Small intestine (tissue), 16 donors: ENCODE measurements around the gene NDUFA3. TPM values are rescaled to one million over a fixed set of nuclear protein-coding genes. Genes with fewer than 3 reads are reported as not detected.

Source experiments
- DNase-seq, 2 donors: peaks; one replicate each; pipeline versions ENCODE4 v3.0.0 to v3.0.0-alpha.2; 2013
- FAIRE-seq: peaks from 2 replicates; lab custom pipeline; 2012; peaks lifted over from hg19 to GRCh38; lab: Jason Lieb, UNC
- H3K27ac ChIP-seq, 3 donors: one replicate each; pipeline ENCODE4 v1.5.1; 2013; ENCODE audit warnings: low read length in 2 of 3, mild to moderate bottlenecking in 2 of 3, control low read depth in 1 of 3, inconsistent platforms in 1 of 3, low read depth in 1 of 3, moderate library complexity in 1 of 3
- H3K27me3 ChIP-seq, 3 donors: one replicate each; pipeline ENCODE4 v1.6.1; 2013; ENCODE audit warnings: low read length in 3 of 3, inconsistent platforms in 1 of 3; ENCODE audit not compliant: control insufficient read depth in 3 of 3, insufficient read depth in 3 of 3
- H3K36me3 ChIP-seq, 3 donors: one replicate each; pipeline ENCODE4 v1.6.1; 2013; ENCODE audit warnings: low read length in 3 of 3, inconsistent platforms in 1 of 3, low read depth in 1 of 3, mild to moderate bottlenecking in 1 of 3, moderate library complexity in 1 of 3; ENCODE audit not compliant: control insufficient read depth in 3 of 3, insufficient read depth in 2 of 3
- H3K4me1 ChIP-seq, 3 donors: one replicate each; pipeline ENCODE4 v1.6.1; 2013; ENCODE audit warnings: low read length in 2 of 3, inconsistent platforms in 1 of 3, low read depth in 1 of 3, mild to moderate bottlenecking in 1 of 3, moderate library complexity in 1 of 3; ENCODE audit not compliant: control insufficient read depth in 3 of 3, insufficient read depth in 2 of 3
- H3K4me3 ChIP-seq, 3 donors: one replicate each; pipeline ENCODE4 v1.5.1; 2013; ENCODE audit warnings: low read length in 3 of 3, control low read depth in 1 of 3, inconsistent platforms in 1 of 3, low read depth in 1 of 3, mild to moderate bottlenecking in 1 of 3, moderate library complexity in 1 of 3
- H3K9me3 ChIP-seq, 2 donors: one replicate each; pipeline ENCODE4 v1.6.1; 2013; ENCODE audit warnings: low read depth in 1 of 2, low read length in 1 of 2; ENCODE audit not compliant: control insufficient read depth in 2 of 2, insufficient read depth in 1 of 2
- WGBS, 3 donors: extraction: QIAGEN DNeasy Blood & Tissue Kit; methylation state at CpG; one replicate each; pipeline ENCODE4 v1.1.7; 2013; 5-methylcytosine and 5-hydroxymethylcytosine counted together
- long read RNA-seq, 10 donors: transcript quantifications; one replicate each; lab custom pipeline, GENCODE V29; 2026
- polyA plus RNA-seq, 4 donors: library from polyadenylated mRNA; stranded (reverse) in 3 of 4; unstranded in 1 of 4; fragments of 200-250 nt in 3 of 4; fragments of 120-200 nt in 1 of 4; gene quantifications; one replicate each; pipeline versions ENCODE4 v1.2.1 to v1.2.3, GENCODE V29; 2013
- donor health status: healthy with polysubstance abuse.
- donor health status: control.
- donor health status: control.
- donor health status: Bipolar disorder and iron deficiency.
- donor health status: healthy.

NDUFA3 gene
- polyA plus RNA-seq, result 100 to 1,000 TPM; 130 to 409 (median 211) TPM
- long read RNA-seq, donor 1, transcript NDUFA3-213 (3 exons, 541 nt), result minor isoform, 40 of 316 reads
- long read RNA-seq, donor 1, transcript NDUFA3-202 (5 exons, 435 nt), result minor isoform, 13 of 316 reads
- long read RNA-seq, donor 1, transcript NDUFA3-214 (4 exons, 963 nt), result major isoform, 181 of 316 reads
- long read RNA-seq, donor 1, partial matches to known transcripts, result 44 of 316 reads
- long read RNA-seq, donor 1, other reads (novel, unspliced or antisense), result 31 of 316 reads
- long read RNA-seq, donor 2, transcript NDUFA3-213 (3 exons, 541 nt), result minor isoform, 15 of 70 reads
- long read RNA-seq, donor 2, transcript NDUFA3-214 (4 exons, 963 nt), result major isoform, 47 of 70 reads
- long read RNA-seq, donor 2, partial matches to known transcripts, result 5 of 70 reads
- long read RNA-seq, donor 2, other reads (novel, unspliced or antisense), result 0 of 70 reads
- long read RNA-seq, donor 3, transcript NDUFA3-213 (3 exons, 541 nt), result minor isoform, 16 of 102 reads
- long read RNA-seq, donor 3, transcript NDUFA3-214 (4 exons, 963 nt), result major isoform, 72 of 102 reads
- long read RNA-seq, donor 3, transcript NDUFA3-202 (5 exons, 435 nt), result minor isoform, 5 of 102 reads
- long read RNA-seq, donor 3, partial matches to known transcripts, result 6 of 102 reads
- long read RNA-seq, donor 3, other reads (novel, unspliced or antisense), result 0 of 102 reads
- long read RNA-seq, donor 4, transcript NDUFA3-214 (4 exons, 963 nt), result major isoform, 5 of 5 reads
- long read RNA-seq, donor 4, partial matches to known transcripts, result 0 of 5 reads
- long read RNA-seq, donor 4, other reads (novel, unspliced or antisense), result 0 of 5 reads
- long read RNA-seq, donor 5, transcript NDUFA3-214 (4 exons, 963 nt), result major isoform, 28 of 56 reads
- long read RNA-seq, donor 5, transcript NDUFA3-213 (3 exons, 541 nt), result minor isoform, 14 of 56 reads
- long read RNA-seq, donor 5, partial matches to known transcripts, result 6 of 56 reads
- long read RNA-seq, donor 5, other reads (novel, unspliced or antisense), result 6 of 56 reads
- long read RNA-seq, donor 6, transcript NDUFA3-214 (4 exons, 963 nt), result major isoform, 84 of 136 reads
- long read RNA-seq, donor 6, transcript NDUFA3-202 (5 exons, 435 nt), result minor isoform, 5 of 136 reads
- long read RNA-seq, donor 6, transcript NDUFA3-213 (3 exons, 541 nt), result minor isoform, 16 of 136 reads
- long read RNA-seq, donor 6, partial matches to known transcripts, result 14 of 136 reads
- long read RNA-seq, donor 6, other reads (novel, unspliced or antisense), result 14 of 136 reads
- long read RNA-seq, donor 7, transcript NDUFA3-213 (3 exons, 541 nt), result minor isoform, 61 of 452 reads
- long read RNA-seq, donor 7, transcript NDUFA3-214 (4 exons, 963 nt), result major isoform, 281 of 452 reads
- long read RNA-seq, donor 7, partial matches to known transcripts, result 50 of 452 reads
- long read RNA-seq, donor 7, other reads (novel, unspliced or antisense), result 52 of 452 reads
- long read RNA-seq, donor 8, transcript NDUFA3-214 (4 exons, 963 nt), result major isoform, 10 of 13 reads
- long read RNA-seq, donor 8, partial matches to known transcripts, result 0 of 13 reads
- long read RNA-seq, donor 8, other reads (novel, unspliced or antisense), result 0 of 13 reads
- long read RNA-seq, donor 9, transcript NDUFA3-214 (4 exons, 963 nt), result major isoform, 15 of 19 reads
- long read RNA-seq, donor 9, partial matches to known transcripts, result 0 of 19 reads
- long read RNA-seq, donor 9, other reads (novel, unspliced or antisense), result 0 of 19 reads
- long read RNA-seq, donor 10, transcript NDUFA3-213 (3 exons, 541 nt), result minor isoform, 25 of 177 reads
- long read RNA-seq, donor 10, transcript NDUFA3-214 (4 exons, 963 nt), result major isoform, 122 of 177 reads
- long read RNA-seq, donor 10, partial matches to known transcripts, result 13 of 177 reads
- long read RNA-seq, donor 10, other reads (novel, unspliced or antisense), result 13 of 177 reads

- Histone ChIP-seq H3K4me3 (peak within 1 kb of the TSS; percentile 77 to 89 (median 87)), H3K27ac (peak within 1 kb of the TSS in 2 of 3 donors; percentile 6 to 72), H3K27me3 (peaks cover 0 to 3% (median 0%) of the 10 kb centered on the region in 3 donors), H3K36me3 (peaks cover 0 to 23% (median 9%) of the 10 kb centered on the region in 3 donors), H3K4me1 (peaks cover 0 to 2% (median 0%) of the 10 kb centered on the region in 3 donors), H3K9me3 (no peaks in the 10 kb centered on the region)
- FAIRE-seq (no peak), DNase-seq (peak; percentile 99 to 100)
- 1 to 2% (median 2%) methylated on average over 51 to 54 of the region's 54 CpGs for WGBS, 3 donors
Observed at GRCh38 chr19:54102421-54103169, at the start of gene NDUFA3. NDUFA3 (plus strand) TSS chr19:54102855; CDS start chr19:54102879, 24 bp downstream.

GRCh38 chr19:54062643-54063042 lies 40.0 kb upstream of the NDUFA3 start:
- Histone ChIP-seq H3K9me3 (no peaks in the 10 kb centered on the region), H3K36me3 (no peaks in the 10 kb centered on the region), H3K4me3 (no peak overlapping the region), H3K4me1 (no peaks in the 10 kb centered on the region), H3K27me3 (no peaks in the 10 kb centered on the region), H3K27ac (no peak overlapping the region)
- FAIRE-seq (no peak), DNase-seq (no peak)
- 57 to 62% (median 61%) methylated on average over 9 of the region's 9 CpGs for WGBS, 3 donors

- no peaks in the 10 kb centered on the region for H3K36me3 ChIP-seq
- H3K4me1 ChIP-seq, result no peaks in the 10 kb centered on the region
- WGBS, 3 donors, result 75 to 84% (median 82%) methylated on average over 34 of the region's 34 CpGs
- H3K4me3 ChIP-seq, result no peak within 1 kb of the TSS
- FAIRE-seq, result no peak
- no peak for DNase-seq
- no peaks in the 10 kb centered on the region for H3K27me3 ChIP-seq
- no peaks in the 10 kb centered on the region for H3K9me3 ChIP-seq
- H3K27ac ChIP-seq, result no peak within 1 kb of the TSS
Observed at GRCh38 chr19:54063350-54064116, 39.1 kb upstream of the NDUFA3 start, which contains the start of gene VSTM1. VSTM1 (minus strand) TSS chr19:54063897; CDS start chr19:54063777, 120 bp downstream.

GRCh38 chr19:54069470-54069869 lies 33.2 kb upstream of the NDUFA3 start:
- Histone ChIP-seq H3K27ac (no peak overlapping the region), H3K27me3 (no peaks in the 10 kb centered on the region), H3K36me3 (no peaks in the 10 kb centered on the region), H3K9me3 (peaks cover 0 to 5% of the 10 kb centered on the region in 2 donors), H3K4me1 (no peaks in the 10 kb centered on the region), H3K4me3 (no peak overlapping the region)
- 64 to 72% (median 66%) methylated on average over 5 of the region's 5 CpGs for WGBS, 3 donors
- DNase-seq, result no peak
- no peak for FAIRE-seq

- Histone ChIP-seq H3K9me3 (peaks cover 0 to 5% of the 10 kb centered on the region in 2 donors), H3K36me3 (no peaks in the 10 kb centered on the region), H3K4me1 (no peaks in the 10 kb centered on the region), H3K27ac (no peak overlapping the region), H3K27me3 (no peaks in the 10 kb centered on the region), H3K4me3 (no peak overlapping the region)
- no peak for DNase-seq
- 87 to 88% (median 87%) methylated on average over 10 of the region's 10 CpGs for WGBS, 3 donors
- FAIRE-seq, result no peak
Observed at GRCh38 chr19:54073829-54074228, 28.8 kb upstream of the NDUFA3 start.

- peaks cover 0 to under 1% of the 10 kb centered on the region in 2 donors for H3K9me3 ChIP-seq
- H3K4me1 ChIP-seq, result no peaks in the 10 kb centered on the region
- WGBS, 3 donors, result 76 to 83% (median 77%) methylated on average over 9 of the region's 9 CpGs
- DNase-seq, result no peak
- no peak for FAIRE-seq
- H3K27me3 ChIP-seq, result no peaks in the 10 kb centered on the region
- H3K27ac ChIP-seq, result no peak overlapping the region
- H3K4me3 ChIP-seq, result no peak overlapping the region
- H3K36me3 ChIP-seq, result no peaks in the 10 kb centered on the region
Observed at GRCh38 chr19:54074851-54075250, 27.8 kb upstream of the NDUFA3 start.
